Endothelial cell of umbilical vein (primary cell): Measurements from ENCODE around the gene TMEM74B. TPM values are rescaled to one million over a fixed set of nuclear protein-coding genes. Genes with fewer than 3 reads are reported as not detected.
"Not testable (repeated sequence)": the region's sequence is repeated elsewhere in the genome, so short reads cannot be mapped to it uniquely, and the experiment has no call there.

Source experiments
- BruUV-seq: library from RNA; stranded (reverse); fragments of 400-500 nt; replicated peaks from 2 replicates; lab custom pipeline; 2021; lab: Mats Ljungman, UMichigan
- CTCF ChIA-PET: fragments of 300-600, 350-600 bp; sonication (Branson Sonifier 250); formaldehyde crosslinking; loops from one replicate; lab custom pipeline; 2021; ENCODE audit warnings: antibody characterized with exemption, inconsistent platforms; lab: Charles Lee
- POLR2A ChIA-PET: fragments of 300-600, 350-600 bp; sonication (Branson Sonifier 250); formaldehyde crosslinking; loops from one replicate; lab custom pipeline; 2021; ENCODE audit warnings: antibody characterized with exemption, inconsistent platforms; lab: Charles Lee
- DNase-seq: peaks from one replicate; pipeline ENCODE4 v3.0.0-alpha.2; 2011; ENCODE audit warnings: low read depth, low spot score
- FAIRE-seq: peaks from 2 replicates; lab custom pipeline; 2011; peaks lifted over from hg19 to GRCh38; lab: Jason Lieb, UNC
- H2AFZ ChIP-seq: 2 replicates; pipeline ENCODE4 v1.6.0; 2012; ENCODE audit warnings: low read depth, low read length, control low read depth, inconsistent platforms
- H3K27ac ChIP-seq: 2 replicates; pipeline ENCODE4 v1.5.1; 2011; ENCODE audit warnings: low read depth, mild to moderate bottlenecking, control low read depth, low read length, moderate library complexity; ENCODE audit not compliant: insufficient read depth
- H3K27me3 ChIP-seq, 2 experiments: 2 replicates each; pipeline versions ENCODE4 v1.6.0 to v1.6.1; 2011; ENCODE audit warnings: low read length in 2 of 2, mixed read lengths in 1 of 2; ENCODE audit not compliant: control insufficient read depth in 2 of 2, insufficient read depth in 2 of 2
- H3K36me3 ChIP-seq, 2 experiments: 2 replicates in 1 of 2; 3 replicates in 1 of 2; pipeline ENCODE4 v1.5.1; 2011; ENCODE audit warnings: low read length in 2 of 2, mild to moderate bottlenecking in 1 of 2, moderate library complexity in 1 of 2; ENCODE audit not compliant: control insufficient read depth in 2 of 2, insufficient read depth in 2 of 2; ENCODE audit errors: extremely low read depth in 1 of 2
- H3K4me1 ChIP-seq: 3 replicates; pipeline ENCODE4 v1.5.1; 2011; ENCODE audit warnings: mild to moderate bottlenecking, low read length; ENCODE audit not compliant: control insufficient read depth, insufficient read depth; ENCODE audit errors: extremely low read depth
- H3K4me2 ChIP-seq: 2 replicates; pipeline ENCODE4 v1.6.1; 2011; ENCODE audit warnings: low read length, control low read depth, mixed read lengths; ENCODE audit not compliant: insufficient read depth
- H3K4me3 ChIP-seq, 3 experiments: fragments of 200-600 bp in 1 of 3; sonication (generic), shearing (Covaris generic) in 1 of 3; replicated peaks in 1 of 3; 2 replicates each; pipeline ENCODE4 v1.5.1; 2011 to 2016; ENCODE audit warnings: control low read depth in 3 of 3, low read length in 3 of 3, mild to moderate bottlenecking in 2 of 3, inconsistent platforms in 1 of 3, low read depth in 1 of 3, moderate library complexity in 1 of 3; ENCODE audit not compliant: insufficient read depth in 1 of 3
- H3K79me2 ChIP-seq: 2 replicates; pipeline ENCODE4 v1.6.0; 2012; ENCODE audit warnings: low read length, inconsistent platforms; ENCODE audit not compliant: control insufficient read depth, insufficient read depth
- H3K9ac ChIP-seq: replicated peaks from 2 replicates; pipeline ENCODE3; 2011; ENCODE audit warnings: low read length, control low read depth; ENCODE audit not compliant: insufficient read depth; ENCODE audit errors: extremely low read depth
- H3K9me1 ChIP-seq: replicated peaks from 3 replicates; pipeline ENCODE4 v1.6.0; 2011; ENCODE audit warnings: mild to moderate bottlenecking, low read length; ENCODE audit not compliant: control insufficient read depth, insufficient read depth; ENCODE audit errors: extremely low read depth
- H3K9me3 ChIP-seq: replicated peaks from 2 replicates; pipeline ENCODE4 v1.5.1; 2012; ENCODE audit warnings: low read length, inconsistent platforms; ENCODE audit not compliant: control insufficient read depth, insufficient read depth
- H4K20me1 ChIP-seq: replicated peaks from 2 replicates; pipeline ENCODE3; 2011; ENCODE audit warnings: mild to moderate bottlenecking, low read length; ENCODE audit not compliant: control insufficient read depth, insufficient read depth; ENCODE audit errors: extremely low read depth
- CTCF ChIP-seq, 2 donors: IDR thresholded peaks; 1 replicate in 1 of 2; 2 replicates in 1 of 2; pipeline ENCODE4 v1.5.1; 2011; ENCODE audit warnings: low read length in 2 of 2, mild to moderate bottlenecking in 2 of 2, moderate library complexity in 2 of 2, control low read depth in 1 of 2, inconsistent platforms in 1 of 2, low read depth in 1 of 2; ENCODE audit not compliant: insufficient read depth in 1 of 2; ENCODE audit errors: extremely low read depth in 1 of 2
- EZH2 ChIP-seq: IDR thresholded peaks from 2 replicates; pipeline ENCODE4 v1.6.1; 2012; ENCODE audit warnings: borderline replicate concordance, low read depth, mild to moderate bottlenecking, moderate library complexity, low read length, inconsistent platforms; ENCODE audit not compliant: severe bottlenecking
- FOS ChIP-seq: IDR thresholded peaks from 2 replicates; pipeline ENCODE4 v1.6.1; 2011; ENCODE audit warnings: mild to moderate bottlenecking, low read length, moderate library complexity, borderline replicate concordance; ENCODE audit not compliant: insufficient read depth
- GATA2 ChIP-seq: IDR thresholded peaks from 2 replicates; pipeline ENCODE4 v1.7.0; 2011; ENCODE audit warnings: low read depth, mild to moderate bottlenecking, moderate library complexity, mixed read lengths, low read length; ENCODE audit not compliant: insufficient read length, insufficient read depth
- JUN ChIP-seq: IDR thresholded peaks from 2 replicates; pipeline ENCODE4 v1.6.1; 2011; ENCODE audit warnings: borderline replicate concordance, low read depth; ENCODE audit not compliant: insufficient read length, insufficient read depth
- MAX ChIP-seq: IDR thresholded peaks from 2 replicates; pipeline ENCODE4 v1.6.1; 2011; ENCODE audit not compliant: insufficient read depth, insufficient read length
- MYC ChIP-seq: IDR thresholded peaks from one replicate; pipeline ENCODE4 v1.6.1; 2011; ENCODE audit warnings: mild to moderate bottlenecking, low read depth, low read length
- POLR2A ChIP-seq: IDR thresholded peaks from 2 replicates; pipeline ENCODE4 v1.6.1; 2012; ENCODE audit warnings: low read depth, mild to moderate bottlenecking, control low read depth, low read length
- POLR2AphosphoS5 ChIP-seq: IDR thresholded peaks from 2 replicates; pipeline ENCODE4 v1.6.1; 2012; ENCODE audit warnings: low read depth, mild to moderate bottlenecking, control low read depth, low read length, moderate library complexity; ENCODE audit not compliant: insufficient read depth
- dilution Hi-C: fragments of 300-500 bp; cut with MboI; formaldehyde crosslinking; loops from one replicate; pipeline ENCODE4 v1.15.0; 2019; ENCODE audit warnings: low sequenced_read_pairs; ENCODE audit not compliant: extremely low pct_ligation_motif_present
- intact Hi-C: fragments of 100-400 bp; cut with micrococcal nuclease; formaldehyde crosslinking; loops from one replicate; pipeline ENCODE4 v1.10.0; 2022
- polyA plus RNA-seq, 4 experiments: library from polyadenylated mRNA; depleted of rRNA in 3 of 4; stranded (reverse) in 3 of 4; unstranded in 1 of 4; fragments of >200 nt; gene quantifications; 2 replicates each; pipeline versions ENCODE4 v1.2.1 to v1.2.3, GENCODE V29; 2011 to 2012; ENCODE audit warnings: missing spikeins in 1 of 4
- total RNA-seq: library from RNA; stranded (reverse); gene quantifications from 2 replicates; pipeline ENCODE4 v1.2.3, GENCODE V29; 2021

The TMEM74B gene
- total and polyA plus RNA-seq, 2 donors (not counting 3 experiments of a cell fraction or from before 2014, with no cell fraction given): 0.26 to 1.1 TPM

GRCh38 chr20:1224205-1224890, 39.6 kb upstream of the TMEM74B start:
- Histone ChIP-seq H3K4me2 (no peak overlapping the region), H3K79me2 (no peaks in the 10 kb centered on the region), H2AFZ (no peak overlapping the region), H3K9me3 (no peaks in the 10 kb centered on the region), H3K9ac (no peak overlapping the region), H3K4me3 (no peak overlapping the region), H3K9me1 (no peaks in the 10 kb centered on the region), H4K20me1 (no peaks in the 10 kb centered on the region), H3K36me3 (no peaks in the 10 kb centered on the region), H3K27ac (no peak overlapping the region), H3K27me3 (peaks cover 0 to 16% of the 10 kb centered on the region in 2 experiments), H3K4me1 (peaks cover 6% of the 10 kb centered on the region)
- ChIA-PET CTCF (interaction anchor here (0.7 to 0.8 kb wide), 3 partner anchors 11 to 110 kb away, joined by 3 to 7 read pairs (median 4); no protein-coding TSS in a partner anchor), POLR2A (no interaction called here)
- DNase-seq (no peak), FAIRE-seq (no peak)
- TF ChIP-seq POLR2AphosphoS5: no peak
- no peak for TF ChIP-seq POLR2A
- no peak for TF ChIP-seq FOS
- no peak for TF ChIP-seq JUN
- TF ChIP-seq MYC: no peak
- TF ChIP-seq EZH2: no peak
- no peak for TF ChIP-seq MAX
- no peak for TF ChIP-seq CTCF (IDR thresholded peaks at IDR 0.05; ENCODE audit: extremely low read depth in 1 of 2, insufficient read depth in 1 of 2, low read depth in 1 of 2, low read length in 2 of 2)
- TF ChIP-seq GATA2: no peak
- intact Hi-C loops (no loop called here), dilution Hi-C loops (no loop called here)
- BruUV-seq: no TSS peak

- H3K4me2 ChIP-seq, H3K4me1 ChIP-seq, CTCF ChIA-PET, H3K4me3 ChIP-seq, H3K79me2 ChIP-seq, H3K9me3 ChIP-seq, intact Hi-C loops, H3K36me3 ChIP-seq, DNase-seq, BruUV-seq, H4K20me1 ChIP-seq, dilution Hi-C loops, H3K9me1 ChIP-seq, H3K27ac ChIP-seq, H3K9ac ChIP-seq, H2AFZ ChIP-seq, FAIRE-seq, POLR2A ChIA-PET: not testable (repeated sequence)
- peaks cover 0 to 10% of the 10 kb centered on the region in 2 experiments for H3K27me3 ChIP-seq
Observed at GRCh38 chr20:1222750-1223149, 38.0 kb upstream of the TMEM74B start.
